Putamen (tissue), 1 donor: ENCODE data around the gene JOSD2.

ENCODE experiments used
- DNase-seq: peaks from one replicate; pipeline ENCODE4 v3.0.0-alpha.2; 2016; ENCODE audit warnings: low spot score

Gene JOSD2

GRCh38 chr19:50514346-50515167 lies 3.6 kb upstream of the JOSD2 start:
- peak; percentile 82 for DNase-seq

GRCh38 chr19:50513746-50514345 lies 2.9 kb upstream of the JOSD2 start, which contains the start of gene ASPDH:
ASPDH (minus strand) TSS chr19:50513913; CDS start chr19:50513823, 90 bp downstream.
- DNase-seq, result no peak

GRCh38 chr19:50512999-50513745 lies 2.2 kb upstream of the JOSD2 start:
- no peak for DNase-seq

- DNase-seq, result no peak
Measured at GRCh38 chr19:50512112-50512998, 1.4 kb upstream of the JOSD2 start.

GRCh38 chr19:50510700-50511068 lies 307 bp downstream of the JOSD2 start:
- DNase-seq, result no peak

- DNase-seq, result no peak
Measured at GRCh38 chr19:50510121-50510670, 795 bp downstream of the JOSD2 start.

- DNase-seq, result no peak
Measured at GRCh38 chr19:50509366-50509765, 1.6 kb downstream of the JOSD2 start.

- no peak for DNase-seq
Measured at GRCh38 chr19:50508843-50509190, 2.2 kb downstream of the JOSD2 start.

GRCh38 chr19:50507376-50507775 lies 3.6 kb downstream of the JOSD2 start:
- DNase-seq, result no peak

GRCh38 chr19:50506700-50507099 lies 4.3 kb downstream of the JOSD2 start:
- DNase-seq, result no peak

GRCh38 chr19:50505856-50506611 lies 5.0 kb downstream of the JOSD2 start:
- DNase-seq, result no peak

- DNase-seq, result no peak
Measured at GRCh38 chr19:50501568-50502475, 9.2 kb downstream of the JOSD2 start.

GRCh38 chr19:50501186-50501567 lies 9.8 kb downstream of the JOSD2 start:
- DNase-seq, result no peak

- no peak for DNase-seq
Measured at GRCh38 chr19:50500753-50501151, 10.2 kb downstream of the JOSD2 start.

- no peak for DNase-seq
Measured at GRCh38 chr19:50500060-50500752, 10.8 kb downstream of the JOSD2 start.

- no peak for DNase-seq
Measured at GRCh38 chr19:50498219-50499056, 12.6 kb downstream of the JOSD2 start.

GRCh38 chr19:50497022-50497405 lies 14.0 kb downstream of the JOSD2 start:
- DNase-seq, result no peak
